Stimulated activated CD4-positive, alpha-beta T cell treated with anti-CD3 and anti-CD28 coated beads, Interleukin-12 subunit alpha, Interleukin-12 subunit beta, amount 100 ng/mL, for 4 hours (primary cell): ENCODE data around the gene ISCU.
"Not testable (repeated sequence)": the region's sequence is repeated elsewhere in the genome, so short reads cannot be mapped to it uniquely, and the experiment has no call there.

Experiments used
- DNase-seq: peaks from one replicate; pipeline ENCODE4 v3.0.0-alpha.2; 2020

ISCU gene

DNA sequence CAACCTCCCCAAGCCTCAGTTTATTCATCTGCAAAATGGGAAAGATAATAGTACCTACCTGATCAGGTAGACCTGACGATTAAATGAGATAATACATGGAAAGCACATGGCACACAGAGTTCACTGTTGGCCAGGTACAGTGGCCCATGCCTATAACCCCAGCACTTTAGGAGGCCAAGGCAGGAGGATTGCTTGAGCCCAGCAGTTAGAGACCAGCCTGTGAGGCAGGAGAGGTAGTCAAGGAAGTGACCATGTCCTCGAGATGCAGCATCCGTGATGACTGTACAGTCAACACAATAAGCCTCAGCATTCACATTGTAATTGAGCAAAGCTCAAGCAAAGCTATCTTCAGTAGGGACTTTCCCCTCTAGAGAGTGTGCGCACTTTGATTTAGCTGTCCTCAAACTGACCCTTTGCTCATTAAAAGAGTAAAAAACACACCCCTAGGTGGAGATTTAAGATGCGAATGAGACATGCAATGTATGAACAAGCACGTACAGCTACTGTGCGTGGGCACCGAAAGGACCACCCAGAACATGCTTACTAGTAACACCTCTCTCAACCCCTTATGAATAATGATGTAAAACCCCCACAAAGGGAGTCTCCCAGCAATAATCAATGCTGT lies 9.9 kb downstream of the ISCU start:
- no peak for DNase-seq

DNA sequence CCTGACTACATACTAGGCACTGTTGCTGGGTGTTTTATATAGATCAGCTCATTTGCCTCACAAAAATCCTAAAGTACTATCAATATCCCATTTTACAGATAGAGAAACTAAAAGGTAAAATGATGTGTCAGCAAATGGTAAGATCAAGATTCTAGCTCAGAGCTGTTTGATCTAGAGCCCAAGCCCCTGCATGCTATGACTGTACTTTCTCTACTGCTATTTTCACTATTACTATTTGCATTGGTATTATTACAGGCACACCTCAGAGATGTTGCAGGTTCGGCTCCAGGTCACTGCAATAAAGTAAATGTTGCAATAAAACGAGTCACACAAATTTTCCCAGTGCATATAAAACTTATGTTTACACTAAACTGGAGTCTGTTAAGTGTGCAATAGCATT lies 10.9 kb downstream of the ISCU start:
- no peak for DNase-seq

- not testable (repeated sequence) for DNase-seq
Measured at GRCh38 chr12:108574276-108574675, 11.9 kb downstream of the ISCU start.

DNA sequence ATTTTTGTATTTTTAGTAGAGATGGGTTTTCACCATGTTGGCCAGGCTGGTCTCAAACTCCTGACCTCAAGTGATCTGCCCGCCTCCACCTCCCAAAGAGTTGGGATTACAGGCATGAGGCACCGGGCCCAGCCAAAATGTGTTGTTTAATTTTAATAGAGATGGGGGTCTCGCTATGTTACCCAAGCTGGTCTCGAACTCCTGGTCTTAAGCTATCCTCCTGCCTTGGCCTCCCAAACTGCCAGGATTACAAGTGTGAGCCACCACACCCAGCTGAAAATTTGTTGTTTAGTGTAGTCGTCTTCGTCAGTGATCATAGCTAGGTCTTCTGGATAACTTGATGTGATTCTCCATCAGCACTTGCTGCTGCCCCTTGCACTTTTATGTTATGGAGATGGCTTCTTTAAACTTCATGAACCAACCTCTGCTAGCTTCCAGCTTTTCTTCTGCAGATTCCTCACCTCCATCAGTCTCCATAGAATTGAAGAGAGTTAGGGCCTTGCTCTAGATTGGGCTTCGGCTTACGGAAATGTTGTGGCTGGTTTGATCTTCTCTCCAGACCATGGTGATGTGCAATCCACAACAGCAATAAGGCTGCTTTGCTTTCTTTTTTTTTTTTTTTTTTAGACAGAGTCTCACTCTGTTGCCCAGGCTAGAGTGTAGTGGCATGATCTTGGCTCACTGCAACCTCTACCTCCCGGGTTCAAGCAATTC lies 13.0 kb downstream of the ISCU start:
- DNase-seq: no peak

GRCh38 chr12:108576660-108577234 lies 14.4 kb downstream of the ISCU start:
- no peak for DNase-seq

GRCh38 chr12:108577458-108577857 lies 15.1 kb downstream of the ISCU start:
- DNase-seq: no peak

DNA sequence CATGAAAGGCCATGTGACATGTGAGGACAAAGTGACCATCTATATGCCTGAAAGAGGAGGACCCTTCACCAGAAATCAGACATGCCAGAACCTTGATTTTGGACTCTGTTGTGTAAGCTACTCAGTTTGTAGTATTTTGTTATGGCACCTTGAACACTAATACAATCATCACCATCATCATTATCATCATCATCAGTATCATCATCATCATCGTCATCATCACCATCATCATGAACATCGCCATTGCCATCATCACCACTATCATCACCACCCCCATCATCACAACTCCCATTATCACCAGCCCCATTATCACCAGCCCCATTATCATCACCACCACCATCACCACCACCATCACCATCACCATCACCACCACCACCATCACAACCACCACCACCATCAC lies 15.9 kb downstream of the ISCU start:
- DNase-seq: no peak

DNA sequence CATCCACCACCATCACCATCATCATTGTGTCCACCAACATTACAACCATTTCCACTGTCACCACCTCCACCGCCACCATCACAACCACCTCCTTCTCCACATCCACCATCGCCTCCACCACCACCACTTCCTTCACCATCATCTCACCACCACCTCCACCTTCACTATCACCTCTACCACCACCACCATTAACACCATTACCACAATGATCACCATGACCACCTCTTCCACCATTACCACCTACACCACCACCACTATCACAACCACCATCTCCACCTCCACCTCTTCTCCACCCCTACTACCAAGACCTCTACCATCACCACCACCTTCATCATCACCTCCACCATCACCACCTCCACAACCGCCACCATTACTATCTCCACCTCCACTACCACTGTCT lies 16.4 kb downstream of the ISCU start:
- no peak for DNase-seq

DNA sequence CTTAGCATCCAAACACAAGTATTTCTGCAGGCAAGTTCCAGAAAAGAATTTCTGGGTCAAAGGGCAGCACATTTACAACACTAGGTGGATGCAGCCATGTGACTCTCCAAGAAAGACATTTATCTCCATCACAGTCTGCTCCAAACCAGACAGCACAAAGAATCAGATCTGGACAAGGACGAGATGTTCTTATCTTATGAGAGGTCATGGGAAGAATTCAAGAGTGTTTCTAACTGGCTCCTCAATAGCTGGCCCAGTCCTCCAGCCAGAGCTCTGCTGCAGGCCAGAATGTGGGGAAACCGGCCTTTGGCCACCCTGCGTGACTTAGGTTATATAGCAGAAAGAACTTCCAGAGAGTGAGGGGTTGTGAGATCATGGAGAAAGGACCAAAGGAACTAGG lies 18.1 kb downstream of the ISCU start:
- no peak for DNase-seq

GRCh38 chr12:108581311-108582227 lies 19.2 kb downstream of the ISCU start:
- no peak for DNase-seq

DNA sequence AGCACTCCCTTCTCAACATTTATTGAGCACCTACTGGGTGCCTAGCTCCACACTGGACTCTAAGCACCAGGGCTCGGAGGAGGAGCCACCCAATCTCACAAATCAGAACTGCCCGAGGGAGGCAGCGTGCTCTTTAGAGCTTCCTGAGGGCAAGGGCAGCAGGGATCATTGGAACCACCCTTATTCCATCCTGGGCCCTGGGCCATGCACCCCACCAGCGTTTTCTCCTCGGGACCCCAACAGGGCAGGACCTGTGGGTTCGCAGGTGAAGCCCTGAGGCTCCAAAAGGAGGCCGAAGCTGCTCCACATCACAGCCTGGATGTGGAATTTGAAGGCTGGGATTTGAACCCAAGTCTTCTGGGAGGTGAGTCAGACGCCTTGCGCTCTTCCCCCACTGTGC lies 20.1 kb downstream of the ISCU start:
- no peak for DNase-seq

DNA sequence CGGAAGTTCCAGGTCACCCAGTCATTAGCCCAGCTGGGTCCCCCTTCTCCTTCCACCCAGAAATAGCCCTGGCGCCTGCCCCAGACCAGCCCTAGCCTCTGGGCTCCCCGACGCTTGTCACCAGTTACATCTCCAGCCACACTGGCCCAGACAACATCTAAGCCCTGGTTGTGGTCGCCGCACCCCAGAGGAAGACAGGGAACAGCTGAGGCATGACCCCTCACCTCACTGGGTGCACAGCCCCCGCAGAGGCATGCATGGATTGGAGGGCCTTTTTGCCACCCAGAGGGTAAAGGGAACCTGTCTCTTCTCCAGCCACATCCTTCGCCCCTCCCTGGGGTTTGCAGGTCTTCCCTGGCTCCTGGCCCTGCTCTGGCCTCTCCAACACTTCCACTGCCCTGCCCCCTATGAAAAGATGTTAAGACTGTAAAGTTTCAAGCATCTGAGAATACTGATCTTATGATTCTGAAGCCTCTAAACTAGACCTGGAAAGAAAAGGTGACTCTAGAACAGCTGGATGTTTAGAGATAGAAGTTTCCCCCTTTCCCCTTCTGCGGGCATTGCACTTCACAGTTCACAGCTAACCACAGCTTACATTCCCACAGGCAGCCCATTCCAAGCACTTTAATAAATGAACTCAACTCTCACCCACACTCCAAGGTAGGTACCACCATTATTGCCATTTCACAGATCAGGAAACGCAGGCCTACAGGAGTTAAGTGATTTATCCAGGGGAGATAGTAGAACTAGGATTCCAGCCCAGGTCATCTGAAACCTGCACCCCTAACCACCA lies 20.8 kb downstream of the ISCU start:
- no peak for DNase-seq

DNA sequence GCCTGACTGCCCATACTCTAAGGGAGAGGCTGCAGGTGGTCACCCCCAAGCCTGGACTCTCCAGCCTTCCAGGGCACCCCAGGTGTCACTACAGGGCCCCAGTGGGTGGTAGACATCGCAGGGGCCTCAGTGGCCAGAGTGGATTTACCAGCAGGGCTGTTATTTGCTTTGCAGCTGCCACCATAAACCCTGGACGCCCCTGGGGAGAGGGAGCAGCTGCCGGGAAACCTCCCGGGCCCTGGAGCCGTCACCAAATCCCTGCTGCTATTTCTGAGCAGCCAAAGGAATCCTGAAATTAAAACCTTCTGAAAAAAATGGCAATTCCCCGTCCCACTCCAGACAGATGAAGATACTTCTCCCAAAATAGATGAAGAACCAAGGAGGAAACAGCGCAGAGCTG lies 21.6 kb downstream of the ISCU start:
- no peak for DNase-seq

DNA sequence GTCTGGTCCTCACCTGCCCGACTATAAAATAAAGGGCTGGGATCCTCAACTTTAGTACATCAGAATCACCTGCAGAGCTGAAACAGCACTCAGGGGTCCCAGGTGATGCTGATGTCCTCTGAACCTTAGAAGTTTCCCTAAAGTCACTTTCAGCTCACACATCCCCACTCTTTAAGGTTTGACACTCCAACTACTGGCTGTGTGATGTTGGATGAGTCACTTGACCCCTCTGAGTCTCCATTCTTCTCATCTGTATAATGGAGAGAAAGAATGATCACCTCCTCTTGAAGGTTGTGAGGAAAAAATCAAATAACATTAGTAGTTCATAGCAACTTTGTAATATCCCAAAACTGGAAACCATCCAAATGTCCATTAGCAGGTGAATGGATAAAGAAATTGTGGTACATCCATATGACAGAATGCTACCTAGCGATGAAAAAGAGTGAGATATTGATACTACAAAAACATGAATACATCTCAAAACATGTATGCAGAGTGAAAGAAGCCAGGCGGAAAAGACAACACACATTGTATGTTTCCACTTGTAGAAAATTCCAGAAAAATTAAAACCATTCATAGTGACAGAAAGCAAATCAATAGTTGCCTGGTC lies 22.2 kb downstream of the ISCU start:
- no peak for DNase-seq

DNA sequence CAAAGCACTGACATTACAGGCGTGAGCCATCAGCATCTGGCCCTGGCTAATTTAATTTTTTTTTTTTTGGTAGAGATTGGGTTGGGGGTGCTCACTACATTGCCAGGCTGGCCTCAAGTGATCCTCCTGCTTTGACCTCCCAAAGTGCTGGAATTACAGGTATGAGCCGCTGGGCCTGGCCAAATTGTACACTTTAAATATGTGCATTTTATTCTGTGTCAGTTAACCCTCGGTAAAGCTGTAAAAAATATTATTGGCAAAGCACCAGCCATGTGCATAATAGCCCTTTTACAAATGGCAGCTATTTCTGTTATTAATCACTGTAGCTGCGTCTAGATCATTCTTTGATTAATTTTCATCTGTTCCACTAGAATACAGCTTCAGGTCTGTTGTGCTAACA lies 23.5 kb downstream of the ISCU start:
- DNase-seq: no peak

DNA sequence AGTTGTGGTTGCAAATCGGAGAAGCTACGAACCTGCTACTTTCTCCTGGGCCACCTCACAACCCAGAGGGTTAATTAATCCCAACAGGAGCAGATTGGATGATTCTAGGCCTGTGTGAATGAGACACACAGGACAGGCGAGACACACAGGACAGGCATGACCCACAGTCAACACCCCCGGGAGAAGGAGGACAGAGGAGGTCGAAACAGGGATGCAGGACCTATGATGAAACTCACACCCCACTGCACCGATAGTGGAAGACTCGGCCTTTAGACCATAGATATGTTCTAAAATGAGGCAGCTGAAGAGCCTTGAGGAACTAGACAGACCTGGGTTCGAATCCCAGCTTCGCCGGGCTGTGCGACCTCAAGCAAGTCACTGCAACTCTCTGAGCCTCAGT lies 23.9 kb downstream of the ISCU start:
- DNase-seq: no peak

DNA sequence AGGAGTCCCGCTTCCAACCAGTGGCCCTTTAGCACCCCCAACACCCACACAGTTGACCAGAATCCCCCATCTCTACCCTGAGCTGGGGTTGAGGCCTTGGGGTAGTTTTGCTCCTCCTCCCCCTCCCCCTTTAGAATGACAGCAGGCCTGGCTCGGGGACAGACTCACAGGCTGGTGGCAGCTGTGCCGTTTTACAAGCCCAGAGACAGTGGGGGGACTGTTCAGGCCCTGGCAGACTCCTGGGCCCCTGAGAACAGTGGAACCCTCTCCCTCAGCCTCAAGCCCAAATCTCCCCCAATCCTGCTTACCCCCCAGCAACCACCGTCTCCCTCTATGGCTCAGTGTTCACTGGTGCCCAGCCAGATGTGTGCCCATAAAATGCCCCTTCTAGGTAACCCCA lies 25.4 kb downstream of the ISCU start:
- no peak for DNase-seq

DNA sequence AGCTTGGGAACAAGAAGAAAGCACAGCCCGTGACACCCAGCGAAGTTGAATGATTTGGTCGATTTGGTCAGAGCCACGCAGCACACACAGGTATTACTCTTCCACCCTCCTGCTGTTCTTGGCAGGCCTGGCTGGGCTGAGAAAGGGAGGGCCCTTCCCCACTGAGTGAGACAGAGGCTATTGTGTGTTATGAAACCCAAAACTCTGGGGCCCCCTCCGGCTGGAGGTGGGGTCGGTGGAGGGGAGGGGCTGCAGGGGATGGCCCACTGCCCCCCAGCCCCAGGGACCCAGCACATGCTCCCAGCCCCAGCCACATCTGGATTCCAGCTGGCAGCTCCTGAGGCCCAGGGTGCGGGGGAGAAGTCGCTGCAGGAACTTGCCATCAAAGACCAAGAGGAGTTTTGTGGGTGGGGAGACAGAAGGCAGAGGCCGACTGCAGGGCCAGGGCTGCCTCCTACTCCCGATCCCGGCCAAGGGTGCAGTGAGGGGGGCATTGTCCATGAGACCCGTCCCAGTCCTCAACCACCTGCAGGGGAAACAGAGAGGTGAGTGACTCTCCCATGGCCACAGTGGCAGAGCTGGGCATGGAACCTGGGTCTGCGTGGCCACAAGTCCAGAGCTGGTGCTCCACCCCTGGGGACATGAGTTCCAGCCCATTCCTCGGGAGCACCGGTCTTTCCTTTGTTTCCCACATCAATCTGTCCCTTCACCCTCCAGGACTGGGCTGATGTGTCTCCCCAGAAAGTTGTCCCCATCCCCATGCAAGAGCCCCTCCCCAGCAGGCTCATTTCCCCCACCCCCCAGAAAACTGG lies 26.8 kb downstream of the ISCU start:
- DNase-seq: no peak

- DNase-seq: no peak
Measured at GRCh38 chr12:108589840-108590229, 27.4 kb downstream of the ISCU start.

DNA sequence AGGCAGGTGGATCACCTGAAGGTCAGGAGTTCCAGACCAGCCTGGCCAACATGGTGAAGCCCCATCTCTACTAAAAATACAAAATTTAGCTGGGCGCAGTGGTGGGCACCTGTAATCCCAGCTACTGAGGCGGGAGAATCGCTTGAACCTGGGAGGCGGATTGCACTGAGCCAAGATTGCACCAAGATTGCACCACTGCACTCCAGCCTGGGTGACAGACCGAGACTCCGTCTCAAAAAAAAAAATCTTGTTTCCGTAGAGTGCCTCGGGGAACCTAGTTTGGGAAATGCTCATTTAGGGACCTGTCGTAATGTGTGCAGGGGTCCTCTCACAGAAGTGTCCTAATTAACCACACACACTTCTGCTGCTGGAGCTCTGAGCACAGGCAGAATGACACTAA lies 28.1 kb downstream of the ISCU start:
- DNase-seq: not testable (repeated sequence)

- no peak for DNase-seq
Measured at GRCh38 chr12:108591267-108591980, 29.0 kb downstream of the ISCU start.
